ENCODE results near the gene DKK3.

DKK3 gene

DNA sequence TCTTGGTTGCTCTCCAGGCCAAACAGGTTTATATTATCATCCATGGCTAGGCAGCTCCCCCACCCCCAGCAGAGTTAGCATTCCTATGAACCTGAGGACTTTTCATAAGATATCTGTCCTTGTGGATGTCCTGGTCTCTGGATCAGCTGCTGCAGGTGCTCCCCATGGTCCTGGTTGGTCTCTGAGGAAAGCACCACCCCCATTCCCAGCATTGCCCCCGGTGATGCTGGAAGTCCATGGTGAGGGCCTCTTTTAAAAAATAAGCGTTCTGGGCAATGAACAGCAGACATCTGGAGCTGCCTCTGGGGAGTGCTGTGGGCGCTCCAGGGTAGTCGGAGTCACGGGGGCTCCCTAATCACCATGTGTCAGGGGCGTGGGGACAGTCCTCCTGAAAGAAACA lies 26.6 kb downstream of the DKK3 start:
- no peak for DNase-seq (ENCODE audit: low read depth in 2 of 2)

DNA sequence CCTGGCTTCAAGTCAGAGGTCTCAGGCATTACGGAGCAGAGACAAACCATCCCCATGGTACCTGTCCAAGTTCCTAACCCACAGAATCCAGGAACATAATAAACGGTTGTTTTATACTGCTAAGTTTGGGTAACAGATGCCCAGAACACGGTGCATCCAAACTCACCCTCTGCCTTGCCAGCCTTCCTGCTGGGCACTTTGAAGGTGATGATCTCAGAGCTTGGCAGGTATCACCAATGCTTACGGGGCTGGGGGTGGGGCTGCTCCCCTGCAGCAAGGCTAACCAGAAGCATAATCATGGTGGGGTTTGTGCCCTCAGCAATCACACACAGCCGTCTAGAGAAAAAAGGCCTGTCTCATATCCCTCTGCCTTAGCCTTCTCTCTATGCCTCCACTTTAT lies 27.1 kb downstream of the DKK3 start:
- no peak for DNase-seq (ENCODE audit: low read depth in 2 of 2)

DNA sequence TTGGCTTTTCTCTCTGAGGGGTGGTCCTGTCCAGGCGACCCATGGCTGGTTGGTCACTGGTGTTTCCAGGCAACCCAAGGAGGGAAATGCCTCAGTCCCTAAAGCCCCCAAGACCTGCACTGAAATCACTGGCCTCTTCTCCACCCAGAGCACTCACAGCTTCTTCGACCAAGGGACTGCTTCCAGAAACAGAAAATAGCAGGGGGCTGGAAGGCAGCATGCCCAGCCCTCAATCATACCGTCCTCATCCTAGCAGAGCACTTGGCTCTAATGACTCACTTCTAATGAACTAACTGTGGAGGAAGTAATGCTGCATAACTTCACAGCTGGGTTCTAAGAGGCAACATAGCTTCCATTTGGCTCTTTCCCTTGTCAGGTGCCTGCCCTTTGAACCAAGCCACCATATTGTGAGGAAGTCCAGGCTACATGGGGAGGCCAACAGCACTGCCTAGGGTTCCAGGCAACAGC lies 27.6 kb downstream of the DKK3 start:
- DNase-seq (ENCODE audit: low read depth in 2 of 2), result no peak

- DNase-seq (ENCODE audit: low read depth in 2 of 2), result no peak
Measured at GRCh38 chr11:11980200-11980599, 28.2 kb downstream of the DKK3 start.

DNA sequence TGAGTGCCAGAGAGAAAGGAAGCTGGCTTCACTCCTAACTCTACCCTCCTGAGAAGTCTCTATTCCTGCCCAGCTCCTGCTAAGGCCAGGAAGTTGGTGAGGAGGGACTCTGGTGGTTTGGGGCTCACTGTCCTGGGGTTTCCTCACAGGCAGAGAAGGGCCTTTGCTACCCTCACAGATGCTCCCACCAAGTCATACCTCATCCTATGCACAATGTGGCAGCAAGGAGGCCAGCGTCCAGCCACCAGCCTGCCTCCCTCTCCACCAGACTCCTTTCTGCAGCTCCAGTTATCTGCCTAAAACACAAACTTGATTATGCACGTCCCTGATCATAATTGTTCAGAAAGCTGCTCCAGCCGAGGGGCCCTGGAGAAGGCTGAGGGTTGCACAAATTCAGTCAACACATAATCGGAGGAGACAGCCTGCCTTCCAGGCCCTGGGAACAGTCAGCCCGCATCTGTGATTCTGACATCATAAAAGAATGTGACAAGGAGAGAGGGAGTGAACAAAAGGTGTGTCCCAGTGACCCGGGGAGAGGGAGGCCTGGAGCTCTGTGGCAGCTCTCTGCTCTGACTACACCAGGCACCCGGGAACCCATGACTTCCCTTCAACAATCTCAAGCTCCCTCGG lies 28.8 kb downstream of the DKK3 start:
- no peak for DNase-seq (ENCODE audit: low read depth in 2 of 2)

DNA sequence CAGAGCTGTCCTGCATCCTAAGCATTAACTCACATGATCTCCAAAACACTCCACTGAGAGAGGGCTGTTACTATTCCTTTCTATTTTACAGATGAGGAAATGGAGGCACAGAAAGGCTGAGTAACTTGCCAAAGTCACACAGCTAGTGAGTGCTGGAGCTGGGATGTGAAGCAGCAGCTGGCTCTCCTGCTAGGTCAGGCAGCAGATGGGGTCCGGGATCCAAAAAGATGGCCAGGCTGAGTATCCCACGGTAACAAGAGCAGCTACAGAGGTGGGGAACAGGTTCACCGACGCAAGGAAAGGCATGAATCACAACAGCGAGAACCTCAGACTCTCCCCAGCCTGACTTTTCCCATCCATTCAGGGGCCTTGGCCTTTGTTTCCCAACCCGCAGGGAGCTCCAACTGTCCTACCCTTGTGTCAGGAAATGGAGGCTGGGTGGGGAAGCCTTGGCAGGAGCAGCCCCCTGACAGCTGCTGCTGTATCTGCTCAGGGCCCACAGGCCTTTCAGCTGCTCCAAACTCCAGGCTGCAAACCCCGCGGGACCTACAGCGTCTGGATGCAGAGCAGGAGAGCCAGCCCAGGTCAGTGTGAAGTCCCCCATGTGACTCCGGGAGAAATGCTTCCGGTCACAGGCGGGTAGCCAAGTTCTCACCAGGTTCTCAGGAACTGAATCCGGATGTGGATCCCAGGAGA lies 29.5 kb downstream of the DKK3 start:
- no peak for DNase-seq (ENCODE audit: low read depth in 2 of 2)

DNA sequence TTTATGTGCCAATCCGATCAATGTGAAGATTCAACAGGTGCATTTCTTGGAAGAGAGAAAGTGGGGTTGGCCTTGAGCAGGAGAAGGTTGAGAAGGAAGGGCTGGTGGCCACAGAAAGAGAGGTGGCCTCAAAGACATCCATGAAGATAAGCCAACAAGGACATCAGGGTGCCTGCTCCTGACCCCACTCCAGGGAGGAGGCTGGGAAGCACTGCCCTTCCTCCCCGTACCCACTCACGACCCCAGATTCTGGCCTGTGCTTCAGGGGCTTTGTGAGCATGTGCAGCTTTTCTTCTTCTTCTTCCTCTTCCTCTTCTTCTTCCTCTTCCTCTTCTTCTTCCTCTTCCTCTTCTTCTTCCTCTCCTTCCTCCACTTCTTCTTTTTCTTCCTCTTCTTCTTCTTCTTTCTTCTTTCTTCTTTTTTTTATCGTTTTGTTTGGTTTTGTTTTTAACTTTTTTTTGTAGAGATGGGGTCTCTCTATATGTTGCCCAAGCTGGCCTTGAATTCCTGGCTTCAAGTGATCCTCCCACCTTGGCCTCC lies 30.3 kb downstream of the DKK3 start:
- DNase-seq (ENCODE audit: low read depth in 2 of 2), result no peak

DNA sequence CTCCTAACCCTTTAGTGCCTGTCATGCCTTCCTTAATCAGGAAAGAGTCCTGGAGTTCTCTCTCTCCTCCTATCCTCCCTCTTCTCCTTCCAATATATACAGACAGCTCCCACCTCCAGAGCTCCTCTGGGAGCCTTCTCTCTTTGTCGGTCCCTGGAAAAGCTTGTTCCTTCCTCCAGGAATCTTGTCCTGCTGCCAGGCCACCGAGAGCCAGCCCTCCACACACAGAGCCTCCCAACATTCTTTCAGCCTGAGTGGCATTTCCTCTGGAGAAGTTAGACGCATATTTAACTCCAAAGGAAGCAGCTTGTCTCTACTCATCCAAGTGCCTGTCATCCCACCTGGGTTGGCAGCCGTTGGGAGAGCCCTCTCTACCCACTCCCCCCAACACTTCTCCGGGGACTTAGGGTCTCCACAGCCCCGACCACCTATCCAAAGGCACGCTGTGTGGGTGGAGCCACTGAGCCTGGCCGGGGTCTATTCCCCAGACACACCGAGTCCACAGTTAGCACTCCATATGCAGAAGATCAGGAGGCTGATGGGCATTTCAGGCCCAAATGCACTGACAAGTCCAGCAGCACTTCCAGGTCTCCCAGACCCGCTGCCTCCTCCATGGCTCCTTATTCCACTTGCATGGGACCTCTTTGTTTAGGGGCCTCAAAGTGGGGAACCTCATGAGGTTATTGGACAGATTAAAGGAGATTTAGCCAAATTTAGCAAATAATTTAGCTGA lies 31.1 kb downstream of the DKK3 start:
- no peak for DNase-seq (ENCODE audit: low read depth in 2 of 2)

- DNase-seq (ENCODE audit: low read depth in 2 of 2), result no peak
Measured at GRCh38 chr11:11976481-11977127, 31.8 kb downstream of the DKK3 start.

GRCh38 chr11:11975201-11976092 lies 33.0 kb downstream of the DKK3 start:
- no peak for DNase-seq (ENCODE audit: low read depth in 2 of 2)

GRCh38 chr11:11973866-11974265 lies 34.6 kb downstream of the DKK3 start:
- DNase-seq (ENCODE audit: low read depth in 2 of 2), result no peak

- DNase-seq (ENCODE audit: low read depth in 2 of 2), result no peak
Measured at GRCh38 chr11:11973361-11973800, 35.0 kb downstream of the DKK3 start.

- DNase-seq (ENCODE audit: low read depth in 2 of 2), result no peak
Measured at GRCh38 chr11:11972730-11973341, 35.6 kb downstream of the DKK3 start.

- DNase-seq (ENCODE audit: low read depth in 2 of 2), result no peak
Measured at GRCh38 chr11:11971906-11972547, 36.4 kb downstream of the DKK3 start.

DNA sequence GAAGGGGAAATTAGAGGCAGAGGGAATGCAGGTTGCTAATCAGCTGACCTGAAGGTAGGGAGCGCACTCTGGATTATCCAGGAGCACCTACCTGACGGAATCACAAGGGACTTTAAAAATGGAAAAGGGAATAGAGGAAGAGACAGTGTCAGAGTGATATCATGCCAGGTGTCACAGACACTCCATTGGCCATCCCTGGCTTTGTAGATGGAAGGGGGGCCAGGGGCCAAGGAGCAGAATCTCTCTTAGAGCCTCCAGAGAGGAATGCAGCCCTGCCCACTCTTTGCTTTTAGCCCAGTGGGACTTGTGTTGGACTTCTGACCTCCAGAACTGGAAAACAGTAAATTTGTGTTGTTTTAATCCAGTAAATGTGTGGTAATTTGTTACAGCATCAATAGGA lies 37.9 kb downstream of the DKK3 start:
- no peak for DNase-seq (ENCODE audit: low read depth in 2 of 2)

DNA sequence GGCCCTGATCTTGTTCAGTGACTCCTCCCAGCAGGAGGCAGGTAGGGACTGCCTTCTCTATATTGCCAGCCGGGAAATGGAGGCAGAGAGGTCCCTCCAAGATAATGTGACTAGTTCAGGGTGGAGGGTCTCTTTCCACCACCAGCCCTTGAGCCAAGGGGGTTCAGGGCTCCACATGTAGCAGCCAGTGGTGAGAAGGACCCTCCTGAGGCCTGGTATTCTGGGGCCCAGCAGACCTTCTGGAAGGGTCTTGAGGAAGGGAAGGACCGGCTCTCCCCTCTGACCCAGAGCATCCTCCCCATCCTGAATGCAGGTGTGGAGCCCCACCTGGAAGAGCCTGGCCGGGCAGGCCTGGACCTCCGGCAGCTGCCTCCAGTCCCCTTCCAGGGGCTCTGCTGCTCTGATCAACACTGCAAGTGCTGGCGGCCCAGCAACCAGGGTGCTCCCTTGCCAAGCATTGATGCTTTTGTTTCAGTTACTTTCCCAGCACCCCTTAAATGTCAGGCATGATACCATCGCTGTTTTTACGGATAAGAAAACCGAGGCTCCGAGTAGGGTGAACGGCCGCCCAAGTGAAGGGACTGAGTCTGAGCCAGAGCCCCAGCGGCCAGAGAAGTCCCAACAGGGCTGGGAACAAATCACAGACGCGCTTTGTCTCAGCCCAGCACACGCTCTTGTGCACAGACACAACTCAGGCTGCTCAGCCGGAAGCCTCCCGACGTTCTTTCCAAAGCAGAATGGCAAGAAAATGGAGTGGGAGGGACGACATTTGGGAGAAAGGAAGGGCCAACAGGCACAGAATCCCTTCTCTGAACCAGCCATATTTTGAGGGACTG lies 38.8 kb downstream of the DKK3 start:
- no peak for DNase-seq (ENCODE audit: low read depth in 2 of 2)

DNA sequence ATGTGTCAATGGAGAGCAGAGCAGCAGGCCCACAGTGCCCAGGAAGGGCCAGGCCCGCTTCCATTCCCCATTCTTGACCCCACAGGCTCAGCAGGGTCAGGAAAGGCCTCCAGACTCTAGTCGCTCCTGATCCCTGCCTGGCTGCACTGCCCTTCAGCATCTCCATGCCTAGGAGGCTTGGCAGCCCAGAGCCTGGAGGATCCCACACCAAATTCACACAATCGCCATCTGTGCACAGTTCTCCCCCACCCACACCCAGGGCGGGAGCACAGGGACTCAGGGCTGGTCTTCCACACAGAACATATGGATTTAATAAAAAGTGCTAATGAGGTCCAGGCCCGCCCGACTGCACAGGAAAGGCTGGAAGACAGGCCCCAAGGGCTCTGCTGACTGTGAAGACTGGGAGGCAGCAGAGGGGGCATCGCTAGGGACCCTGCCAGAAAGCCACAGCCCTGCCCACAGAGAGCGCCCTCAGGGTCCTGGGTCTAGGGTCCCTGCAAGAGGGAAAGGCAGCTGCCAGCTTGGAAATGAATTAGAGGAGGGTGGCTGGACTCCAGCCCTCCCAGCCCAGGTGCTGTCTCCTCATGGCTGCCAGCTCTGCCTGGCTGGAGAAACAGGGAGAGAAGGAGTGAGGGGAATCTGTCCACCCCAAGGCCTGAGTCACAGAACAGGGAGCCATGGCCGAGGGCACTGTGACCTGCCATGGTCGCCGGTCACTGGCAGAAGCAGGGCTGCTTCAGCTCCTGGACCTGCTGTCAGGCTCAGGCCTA lies 39.7 kb downstream of the DKK3 start:
- DNase-seq (ENCODE audit: low read depth in 2 of 2), result no peak
